A549 (cell line): ENCODE results near the gene RASGRP1.

Source experiments
- EP300 ChIP-seq, 2 experiments: fragments of >200 bp; sonication (Bioruptor Twin); formaldehyde crosslinking; IDR thresholded peaks; 2 replicates in 1 of 2; 3 replicates in 1 of 2; pipeline ENCODE4 v1.6.1; 2016 to 2017
- ESRRA ChIP-seq: fragments of 150-350 bp; IDR thresholded peaks from 2 replicates; pipeline ENCODE4 v1.6.1; 2014; ENCODE audit warnings: mild to moderate bottlenecking, low read length, borderline replicate concordance
- MYC ChIP-seq: IDR thresholded peaks from 2 replicates; pipeline ENCODE4 v1.6.1; 2012; ENCODE audit warnings: mild to moderate bottlenecking, inconsistent platforms, low read length, improper control_type of control experiment, borderline replicate concordance
- PHF8 ChIP-seq: fragments of 200-600 bp; sonication (generic); IDR thresholded peaks from 2 replicates; pipeline ENCODE4 v1.6.1; 2016; ENCODE audit warnings: low read depth, mild to moderate bottlenecking, antibody characterized with exemption, moderate library complexity, borderline replicate concordance
- POLR2A ChIP-seq: IDR thresholded peaks from 2 replicates; pipeline ENCODE4 v1.6.1; 2012; ENCODE audit warnings: mild to moderate bottlenecking, low read length
- RAD21 ChIP-seq, 2 experiments: fragments of >200 bp in 1 of 2; sonication (Bioruptor Twin) in 1 of 2; formaldehyde crosslinking in 1 of 2; IDR thresholded peaks in 1 of 2; conservative IDR thresholded peaks in 1 of 2; 2 replicates in 1 of 2; 3 replicates in 1 of 2; pipeline ENCODE4 v1.6.1; 2012 to 2018; ENCODE audit warnings: inconsistent platforms in 1 of 2
- RARB ChIP-seq: fragments of 250-450 bp; sonication (Bioruptor Pico); IDR thresholded peaks from 2 replicates; pipeline ENCODE4 v1.8.0; 2021; ENCODE audit warnings: mild to moderate bottlenecking, moderate library complexity
- RCOR1 ChIP-seq: fragments of 150-350 bp; IDR thresholded peaks from 2 replicates; pipeline ENCODE4 v1.6.1; 2014; ENCODE audit warnings: antibody characterized with exemption, low read length, low read depth
- SMC3 ChIP-seq: fragments of >200 bp; sonication (Bioruptor Twin); formaldehyde crosslinking; IDR thresholded peaks from 3 replicates; pipeline ENCODE4 v1.6.1; 2018; ENCODE audit warnings: inconsistent platforms
- TF ChIP-seq, protein P1 (sequence below): fragments of >200 bp; sonication (Bioruptor Twin); formaldehyde crosslinking; IDR thresholded peaks from 3 replicates; pipeline ENCODE4 v1.5.1; 2016
- TF ChIP-seq, protein P2 (sequence below): fragments of 450-650 bp; IDR thresholded peaks from 2 replicates; pipeline ENCODE4 v1.6.1; 2014; ENCODE audit warnings: antibody characterized with exemption
- TF ChIP-seq, protein P3 (sequence below): fragments of 200-600 bp; sonication (generic); IDR thresholded peaks from 2 replicates; pipeline ENCODE4 v1.6.1; 2016; ENCODE audit warnings: antibody characterized with exemption, mild to moderate bottlenecking, moderate library complexity

DNA sequence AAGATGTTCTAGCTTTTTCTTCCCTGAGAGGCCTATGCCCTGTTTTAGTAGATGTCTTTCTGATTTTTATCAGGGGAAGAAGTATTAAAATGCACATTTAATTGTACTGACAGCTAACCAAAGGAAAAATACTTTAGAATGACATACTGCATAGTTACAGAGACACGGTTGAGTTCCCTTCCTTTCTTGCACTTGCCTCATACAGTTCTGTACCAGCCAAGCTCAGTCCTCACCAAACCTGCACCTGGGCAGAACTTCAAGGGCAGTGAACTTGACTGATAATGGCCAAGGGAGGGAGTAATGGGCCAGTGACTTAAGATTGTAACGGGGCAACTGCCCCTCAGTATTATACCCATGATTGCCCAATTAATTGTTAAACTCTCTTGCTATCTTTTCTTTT, 34.1 kb upstream of the RASGRP1 start:
- TF ChIP-seq EP300 (IDR thresholded peaks at IDR 0.05), result no peak
- TF ChIP-seq, protein P1, sequence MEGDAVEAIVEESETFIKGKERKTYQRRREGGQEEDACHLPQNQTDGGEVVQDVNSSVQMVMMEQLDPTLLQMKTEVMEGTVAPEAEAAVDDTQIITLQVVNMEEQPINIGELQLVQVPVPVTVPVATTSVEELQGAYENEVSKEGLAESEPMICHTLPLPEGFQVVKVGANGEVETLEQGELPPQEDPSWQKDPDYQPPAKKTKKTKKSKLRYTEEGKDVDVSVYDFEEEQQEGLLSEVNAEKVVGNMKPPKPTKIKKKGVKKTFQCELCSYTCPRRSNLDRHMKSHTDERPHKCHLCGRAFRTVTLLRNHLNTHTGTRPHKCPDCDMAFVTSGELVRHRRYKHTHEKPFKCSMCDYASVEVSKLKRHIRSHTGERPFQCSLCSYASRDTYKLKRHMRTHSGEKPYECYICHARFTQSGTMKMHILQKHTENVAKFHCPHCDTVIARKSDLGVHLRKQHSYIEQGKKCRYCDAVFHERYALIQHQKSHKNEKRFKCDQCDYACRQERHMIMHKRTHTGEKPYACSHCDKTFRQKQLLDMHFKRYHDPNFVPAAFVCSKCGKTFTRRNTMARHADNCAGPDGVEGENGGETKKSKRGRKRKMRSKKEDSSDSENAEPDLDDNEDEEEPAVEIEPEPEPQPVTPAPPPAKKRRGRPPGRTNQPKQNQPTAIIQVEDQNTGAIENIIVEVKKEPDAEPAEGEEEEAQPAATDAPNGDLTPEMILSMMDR, result no peak
- TF ChIP-seq MYC, result no peak
- no peak for TF ChIP-seq RAD21 (conservative IDR thresholded peaks at IDR 0.05 in 1 of 2, IDR thresholded peaks at IDR 0.05 in 1 of 2)
- TF ChIP-seq RCOR1, result no peak
- TF ChIP-seq, protein P2, sequence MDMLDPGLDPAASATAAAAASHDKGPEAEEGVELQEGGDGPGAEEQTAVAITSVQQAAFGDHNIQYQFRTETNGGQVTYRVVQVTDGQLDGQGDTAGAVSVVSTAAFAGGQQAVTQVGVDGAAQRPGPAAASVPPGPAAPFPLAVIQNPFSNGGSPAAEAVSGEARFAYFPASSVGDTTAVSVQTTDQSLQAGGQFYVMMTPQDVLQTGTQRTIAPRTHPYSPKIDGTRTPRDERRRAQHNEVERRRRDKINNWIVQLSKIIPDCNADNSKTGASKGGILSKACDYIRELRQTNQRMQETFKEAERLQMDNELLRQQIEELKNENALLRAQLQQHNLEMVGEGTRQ, result no peak
- TF ChIP-seq POLR2A, result no peak
- TF ChIP-seq, protein P3, sequence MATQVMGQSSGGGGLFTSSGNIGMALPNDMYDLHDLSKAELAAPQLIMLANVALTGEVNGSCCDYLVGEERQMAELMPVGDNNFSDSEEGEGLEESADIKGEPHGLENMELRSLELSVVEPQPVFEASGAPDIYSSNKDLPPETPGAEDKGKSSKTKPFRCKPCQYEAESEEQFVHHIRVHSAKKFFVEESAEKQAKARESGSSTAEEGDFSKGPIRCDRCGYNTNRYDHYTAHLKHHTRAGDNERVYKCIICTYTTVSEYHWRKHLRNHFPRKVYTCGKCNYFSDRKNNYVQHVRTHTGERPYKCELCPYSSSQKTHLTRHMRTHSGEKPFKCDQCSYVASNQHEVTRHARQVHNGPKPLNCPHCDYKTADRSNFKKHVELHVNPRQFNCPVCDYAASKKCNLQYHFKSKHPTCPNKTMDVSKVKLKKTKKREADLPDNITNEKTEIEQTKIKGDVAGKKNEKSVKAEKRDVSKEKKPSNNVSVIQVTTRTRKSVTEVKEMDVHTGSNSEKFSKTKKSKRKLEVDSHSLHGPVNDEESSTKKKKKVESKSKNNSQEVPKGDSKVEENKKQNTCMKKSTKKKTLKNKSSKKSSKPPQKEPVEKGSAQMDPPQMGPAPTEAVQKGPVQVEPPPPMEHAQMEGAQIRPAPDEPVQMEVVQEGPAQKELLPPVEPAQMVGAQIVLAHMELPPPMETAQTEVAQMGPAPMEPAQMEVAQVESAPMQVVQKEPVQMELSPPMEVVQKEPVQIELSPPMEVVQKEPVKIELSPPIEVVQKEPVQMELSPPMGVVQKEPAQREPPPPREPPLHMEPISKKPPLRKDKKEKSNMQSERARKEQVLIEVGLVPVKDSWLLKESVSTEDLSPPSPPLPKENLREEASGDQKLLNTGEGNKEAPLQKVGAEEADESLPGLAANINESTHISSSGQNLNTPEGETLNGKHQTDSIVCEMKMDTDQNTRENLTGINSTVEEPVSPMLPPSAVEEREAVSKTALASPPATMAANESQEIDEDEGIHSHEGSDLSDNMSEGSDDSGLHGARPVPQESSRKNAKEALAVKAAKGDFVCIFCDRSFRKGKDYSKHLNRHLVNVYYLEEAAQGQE, result no peak
- TF ChIP-seq ESRRA, result no peak
- TF ChIP-seq RARB, result no peak
- TF ChIP-seq PHF8, result no peak
- TF ChIP-seq SMC3, result no peak
